Right atrium auricular region (tissue), 2 donors: ENCODE measurements around the gene LYRM7. TPM values are rescaled to one million over a fixed set of nuclear protein-coding genes. Genes with fewer than 3 reads are reported as not detected.

Source experiments
- DNase-seq: peaks from one replicate; pipeline ENCODE4 v3.0.0-alpha.2; 2019; ENCODE audit warnings: low spot score
- H3K27ac ChIP-seq, 2 donors: fragments of 200-600 bp; sonication (generic); 1 replicate in 1 of 2; 2 replicates in 1 of 2; pipeline ENCODE4 v1.5.1; 2016 to 2019
- H3K27me3 ChIP-seq, 2 donors: fragments of 200-600 bp; sonication (generic); one replicate each; pipeline versions ENCODE4 v1.5.1 to v1.6.0; 2017 to 2019
- H3K36me3 ChIP-seq: fragments of 200-600 bp; sonication (generic); one replicate; pipeline ENCODE4 v1.5.1; 2016
- H3K4me1 ChIP-seq, 2 donors: fragments of 200-600 bp; sonication (generic); one replicate each; pipeline versions ENCODE4 v1.5.1 to v1.6.0; 2017 to 2019
- H3K4me3 ChIP-seq, 2 donors: fragments of 200-600 bp; sonication (generic); 1 replicate in 1 of 2; 2 replicates in 1 of 2; pipeline ENCODE4 v1.5.1; 2017 to 2019; ENCODE audit warnings: mild to moderate bottlenecking in 1 of 2, moderate library complexity in 1 of 2
- H3K9me3 ChIP-seq, 2 donors: fragments of 200-600 bp; sonication (generic); one replicate each; pipeline ENCODE4 v1.5.1; 2019
- CTCF ChIP-seq, 2 donors: fragments of 200-600 bp; sonication (generic); IDR thresholded peaks; one replicate each; pipeline ENCODE4 v1.5.1; 2019; ENCODE audit warnings: antibody characterized with exemption in 2 of 2
- total RNA-seq, 2 donors: library from RNA; depleted of rRNA; stranded (reverse); fragments of >200 nt; gene quantifications; one replicate each; pipeline ENCODE4 v1.1.0, GENCODE V29; 2016

Gene LYRM7
- total RNA-seq, 2 donors from 2014 or later, result 7.5 to 30.7 TPM

DNA sequence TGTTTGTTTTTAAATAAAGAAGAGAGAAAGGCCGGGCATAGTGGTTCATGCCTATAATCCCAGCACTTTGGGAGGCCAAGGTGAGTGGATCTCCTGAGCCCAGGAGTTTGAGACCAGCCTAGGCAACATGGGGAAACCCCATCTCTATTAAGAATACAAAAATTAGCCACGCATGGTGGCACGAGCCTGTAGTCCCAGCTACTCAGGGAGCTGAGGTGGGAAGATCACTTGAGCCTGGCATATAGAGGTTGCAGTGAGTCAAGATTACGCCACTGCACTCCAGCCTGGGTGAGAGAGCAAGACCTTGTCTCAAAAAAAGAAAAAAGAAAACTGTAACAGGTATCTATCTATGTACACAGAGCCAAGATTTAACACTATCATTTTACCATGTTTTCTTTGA is 58.9 kb downstream of the LYRM7 start:
- no peak for DNase-seq
- H3K9me3 ChIP-seq, result no peaks in the 10 kb centered on the region
- no peaks in the 10 kb centered on the region for H3K27me3 ChIP-seq
- no peak overlapping the region for H3K27ac ChIP-seq
- H3K36me3 ChIP-seq, result no peaks in the 10 kb centered on the region
- H3K4me3 ChIP-seq, result no peak overlapping the region
- no peaks in the 10 kb centered on the region for H3K4me1 ChIP-seq
- no peak for TF ChIP-seq CTCF (IDR thresholded peaks at IDR 0.05)

- no peaks in the 10 kb centered on the region for H3K36me3 ChIP-seq
- H3K4me1 ChIP-seq, result no peaks in the 10 kb centered on the region
- H3K9me3 ChIP-seq, result no peaks in the 10 kb centered on the region
- H3K27me3 ChIP-seq, result no peaks in the 10 kb centered on the region
- H3K27ac ChIP-seq, result no peak overlapping the region
- no peak overlapping the region for H3K4me3 ChIP-seq
- DNase-seq, result no peak
- TF ChIP-seq CTCF (IDR thresholded peaks at IDR 0.05), result no peak
Measured at GRCh38 chr5:131230406-131230805, 59.7 kb downstream of the LYRM7 start.

DNA sequence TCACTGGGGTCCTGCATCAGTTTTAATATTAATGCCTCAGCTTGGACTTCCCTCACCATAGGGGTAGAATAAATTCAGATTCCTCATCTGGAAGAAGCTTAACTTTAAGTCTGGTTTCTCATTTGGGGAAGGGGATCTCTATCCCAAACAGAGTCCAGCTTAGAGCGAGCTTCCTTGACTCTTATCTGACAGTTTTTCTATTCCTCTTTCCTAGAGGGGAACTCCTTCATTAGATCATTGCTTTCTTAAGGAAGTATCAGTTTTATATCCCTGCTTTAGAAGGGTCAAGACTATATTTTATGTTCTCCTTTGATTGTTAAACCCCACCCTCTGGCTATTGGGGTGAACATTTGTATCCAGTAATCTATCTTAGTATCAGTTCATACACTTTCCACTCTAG is 68.9 kb downstream of the LYRM7 start:
- H3K27ac ChIP-seq, result no peak overlapping the region
- no peak overlapping the region for H3K4me3 ChIP-seq
- H3K36me3 ChIP-seq, result no peaks in the 10 kb centered on the region
- TF ChIP-seq CTCF (IDR thresholded peaks at IDR 0.05), result no peak
- H3K27me3 ChIP-seq, result no peaks in the 10 kb centered on the region
- no peak for DNase-seq
- H3K4me1 ChIP-seq, result no peaks in the 10 kb centered on the region
- H3K9me3 ChIP-seq, result no peaks in the 10 kb centered on the region

DNA sequence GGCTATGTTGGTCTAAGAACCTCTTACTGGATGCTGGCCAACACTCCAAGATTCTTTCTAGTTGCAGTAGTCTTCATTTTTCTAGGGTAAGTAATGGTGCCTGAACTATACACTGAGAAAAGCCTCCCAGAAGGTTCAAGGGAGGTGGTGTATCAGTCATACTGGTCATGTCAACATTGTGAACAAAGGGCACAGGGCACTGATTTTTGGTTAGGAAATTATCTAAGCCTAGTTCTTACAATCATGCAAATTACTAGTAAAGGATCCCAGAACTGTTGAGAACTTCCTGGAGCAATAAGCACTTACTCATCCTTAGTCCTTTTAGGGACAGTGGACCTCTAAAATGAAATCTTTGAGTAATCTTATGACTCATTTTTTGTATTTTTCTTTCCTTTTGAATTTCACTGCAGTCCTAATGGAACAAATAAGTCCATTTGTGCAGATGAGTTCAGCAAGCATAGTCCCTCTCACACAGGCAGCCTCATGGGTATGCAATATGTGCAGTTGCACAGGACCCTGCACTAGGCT is 72.0 kb downstream of the LYRM7 start:
- no peaks in the 10 kb centered on the region for H3K36me3 ChIP-seq
- no peaks in the 10 kb centered on the region for H3K4me1 ChIP-seq
- H3K27ac ChIP-seq, result no peak overlapping the region
- H3K27me3 ChIP-seq, result no peaks in the 10 kb centered on the region
- peaks cover 0 to 16% of the 10 kb centered on the region in 2 donors for H3K9me3 ChIP-seq
- DNase-seq, result no peak
- TF ChIP-seq CTCF (IDR thresholded peaks at IDR 0.05), result no peak
- no peak overlapping the region for H3K4me3 ChIP-seq

DNA sequence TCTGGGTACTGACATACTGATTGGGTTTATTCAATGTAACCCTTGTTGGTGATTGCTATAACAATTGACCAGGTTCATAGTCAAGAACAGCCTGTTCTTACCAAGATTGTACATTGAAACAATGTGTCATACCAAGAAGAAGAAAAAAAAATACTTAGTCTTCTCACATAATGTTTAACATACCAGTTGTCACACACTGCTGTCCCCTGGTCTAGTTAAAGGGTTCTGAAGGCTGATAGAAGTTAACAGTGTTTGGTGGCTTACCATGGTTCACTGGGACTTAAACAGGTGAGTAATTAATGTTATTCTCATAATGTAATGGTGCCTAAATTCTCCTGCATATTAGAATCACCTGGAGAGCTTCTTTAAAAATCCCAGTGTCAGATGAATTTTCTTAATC is 74.6 kb downstream of the LYRM7 start:
- Histone ChIP-seq H3K4me1 (no peaks in the 10 kb centered on the region), H3K9me3 (peaks cover 0 to 16% of the 10 kb centered on the region in 2 donors), H3K27ac (no peak overlapping the region), H3K4me3 (no peak overlapping the region), H3K36me3 (no peaks in the 10 kb centered on the region), H3K27me3 (no peaks in the 10 kb centered on the region)
- no peak for TF ChIP-seq CTCF (IDR thresholded peaks at IDR 0.05)
- DNase-seq, result no peak

DNA sequence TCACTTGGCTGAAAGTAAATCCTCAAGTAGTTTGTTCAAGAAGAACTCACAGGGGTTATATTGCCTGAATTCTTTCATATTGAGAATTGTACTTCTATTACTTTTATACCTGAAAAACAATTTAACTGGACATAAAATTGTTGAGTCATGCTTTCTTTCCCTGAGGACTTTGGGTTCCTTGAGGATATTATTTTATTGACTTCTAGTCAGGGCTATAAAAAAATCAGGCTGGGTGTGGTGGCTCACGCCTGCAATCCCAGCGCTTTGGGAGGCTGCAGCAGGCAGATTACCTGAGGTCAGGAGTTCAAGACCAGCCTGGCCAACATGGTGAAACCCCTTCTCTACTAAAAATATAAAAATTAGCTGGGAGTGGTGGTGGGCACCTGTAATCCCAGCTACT is 75.2 kb downstream of the LYRM7 start:
- no peak overlapping the region for H3K27ac ChIP-seq
- no peaks in the 10 kb centered on the region for H3K27me3 ChIP-seq
- no peak for TF ChIP-seq CTCF (IDR thresholded peaks at IDR 0.05)
- H3K4me3 ChIP-seq, result no peak overlapping the region
- peaks cover 0 to 16% of the 10 kb centered on the region in 2 donors for H3K9me3 ChIP-seq
- no peaks in the 10 kb centered on the region for H3K36me3 ChIP-seq
- DNase-seq, result no peak
- H3K4me1 ChIP-seq, result no peaks in the 10 kb centered on the region
